Psoas muscle (tissue), 8 donors: ENCODE results near the gene SHISA2. TPM values are rescaled to one million over a fixed set of nuclear protein-coding genes. Genes with fewer than 3 reads are reported as not detected.

Experiments
- ATAC-seq, 4 donors: fragments of 200-7000 bp; cut with Tn5 transposase; one replicate each; pipeline ENCODE4 v1.9.1; 2020; ENCODE audit warnings: moderate library complexity in 3 of 4, mild to moderate bottlenecking in 2 of 4
- DNase-seq, 2 donors: peaks; one replicate each; pipeline ENCODE4 v3.0.0-alpha.2; 2020
- H3K27ac ChIP-seq: fragments of 200-600 bp; one replicate; pipeline ENCODE4 v1.8.0; 2022
- H3K27me3 ChIP-seq, 3 donors: fragments of 200-600 bp in 1 of 3; one replicate each; pipeline versions ENCODE4 v1.6.1 to v1.8.0; 2013 to 2022; ENCODE audit warnings: low read length in 2 of 3, mild to moderate bottlenecking in 2 of 3, moderate library complexity in 1 of 3; ENCODE audit not compliant: insufficient read depth in 3 of 3
- H3K36me3 ChIP-seq, 2 donors: fragments of 200-600 bp in 1 of 2; one replicate each; pipeline versions ENCODE4 v1.6.1 to v1.8.0; 2013 to 2022; ENCODE audit warnings: low read depth in 1 of 2, mild to moderate bottlenecking in 1 of 2, moderate library complexity in 1 of 2; ENCODE audit not compliant: insufficient read depth in 1 of 2
- H3K4me1 ChIP-seq: fragments of 200-600 bp; one replicate; pipeline ENCODE4 v1.8.0; 2022
- H3K4me3 ChIP-seq: fragments of 200-600 bp; one replicate; pipeline ENCODE4 v1.8.0; 2022; ENCODE audit warnings: mild to moderate bottlenecking
- H3K9me3 ChIP-seq: fragments of 200-600 bp; one replicate; pipeline ENCODE4 v1.8.0; 2022
- CTCF ChIP-seq: fragments of 200-600 bp; IDR thresholded peaks from one replicate; pipeline ENCODE4 v1.8.0; 2022; ENCODE audit warnings: antibody characterized with exemption
- WGBS, 3 donors: extraction: QIAGEN DNeasy Blood & Tissue Kit; methylation state at CpG; one replicate each; pipeline versions ENCODE4 v1.1.6 to v1.1.7; 2013; 5-methylcytosine and 5-hydroxymethylcytosine counted together
- intact Hi-C, 2 donors: fragments of 100-400 bp; cut with DNase I; formaldehyde crosslinking; loops; one replicate each; pipeline versions ENCODE4 v1.11.0 to v1.14.2; 2022
- polyA plus RNA-seq, 3 donors: library from polyadenylated mRNA; stranded (reverse); fragments of 200-250 nt; gene quantifications; one replicate each; pipeline ENCODE4 v1.2.3, GENCODE V29; 2013
- total RNA-seq, 4 donors: library from RNA; stranded (reverse); fragmentation: NEBNext Ultra II Directional in 2 of 4; extraction: Animal tissue kit (Norgen Biotek cat#: 25700) in 2 of 4; gene quantifications; one replicate each; pipeline versions ENCODE4 v1.2.1 to v1.2.4, GENCODE V29; 2021 to 2023
- donor health status: healthy with polysubstance abuse.
- donor health status: DM: no; HTN: no; CAD: no; lungs with moderate emphysema.
- donor health status: Bipolar disorder and iron deficiency.
- donor health status: healthy.
- donor health status: DM: yes; HTN: yes; CAD: no.
- donor health status: DM: no; HTN: no; CAD: no.
- donor health status: DM: no; HTN: no; CAD: no.
- donor health status: DM: yes; HTN: yes; CAD: no.

The SHISA2 gene
- total and polyA plus RNA-seq, 7 donors, result 1.3 to 9.6 (median 4.1) TPM

GRCh38 chr13:26011208-26011573 lies 40.6 kb downstream of the SHISA2 start:
- no peaks in the 10 kb centered on the region for H3K36me3 ChIP-seq
- 71 to 80% (median 76%) methylated on average over 4 of the region's 4 CpGs for WGBS, 3 donors
- H3K27ac ChIP-seq, result no peak overlapping the region
- H3K4me1 ChIP-seq, result peaks cover 6% of the 10 kb centered on the region
- no peaks in the 10 kb centered on the region for H3K9me3 ChIP-seq
- peaks cover 0 to 2% (median 0%) of the 10 kb centered on the region in 3 donors for H3K27me3 ChIP-seq
- intact Hi-C loops, result no loop called here
- no peak for TF ChIP-seq CTCF
- H3K4me3 ChIP-seq, result no peak overlapping the region
- ATAC-seq, result peak in 1 of 4 donors; percentile 26
- no peak for DNase-seq

- 57 to 75% (median 59%) methylated on average over 13 of the region's 13 CpGs for WGBS, 3 donors
- peak; percentile 86 to 94 (median 87) for ATAC-seq
Measured at GRCh38 chr13:26010487-26011207, 41.2 kb downstream of the SHISA2 start.

GRCh38 chr13:26007261-26008125 lies 44.3 kb downstream of the SHISA2 start:
- WGBS, 3 donors, result 15 to 23% (median 18%) methylated on average over 1 of the region's 1 CpG
- no peak for TF ChIP-seq CTCF

More at GRCh38 chr13:26010487-26011207, 41.2 kb downstream of the SHISA2 start:
- DNase-seq, result no peak
- intact Hi-C loops, result no loop called here
- no peaks in the 10 kb centered on the region for H3K9me3 ChIP-seq
- H3K4me3 ChIP-seq, result no peak overlapping the region
- no peak overlapping the region for H3K27ac ChIP-seq
- no peak for TF ChIP-seq CTCF
- no peaks in the 10 kb centered on the region for H3K36me3 ChIP-seq
- peaks cover 6% of the 10 kb centered on the region for H3K4me1 ChIP-seq
- peaks cover 0 to 2% (median 0%) of the 10 kb centered on the region in 3 donors for H3K27me3 ChIP-seq

More at GRCh38 chr13:26007261-26008125, 44.3 kb downstream of the SHISA2 start:
- H3K9me3 ChIP-seq, result peaks cover 5% of the 10 kb centered on the region
- no peak for DNase-seq
- H3K27ac ChIP-seq, result no peak overlapping the region
- intact Hi-C loops, result no loop called here
- no peak overlapping the region for H3K4me3 ChIP-seq
- peaks cover 0 to 2% (median 0%) of the 10 kb centered on the region in 3 donors for H3K27me3 ChIP-seq
- H3K4me1 ChIP-seq, result peaks cover 6% of the 10 kb centered on the region
- no peaks in the 10 kb centered on the region for H3K36me3 ChIP-seq
- ATAC-seq, result peak in 1 of 4 donors; percentile 56

Other genes with a start within 250 kb of the SHISA2 start
- gene RNF6, start 170.3 kb upstream of the SHISA2 start, total RNA-seq, result 10 to 100 TPM; 45.1 to 50.8 (median 45.7) TPM
- gene RNF6, start 170.3 kb upstream of the SHISA2 start, polyA plus RNA-seq, result 10 to 100 TPM; 20.2 to 70.8 (median 22.1) TPM
- 1 to 10 TPM; 6.2 to 9.3 (median 8.6) TPM for gene CDK8, start 202.1 kb upstream of the SHISA2 start, total RNA-seq
- gene CDK8, start 202.1 kb upstream of the SHISA2 start, polyA plus RNA-seq, result 10 to 100 TPM in 2 of 3 donors, 1 to 10 TPM in 1; 7.2 to 14.5 (median 11.4) TPM